NOMO-1 treated with DMSO at 0.1 percent for 48 hours (cell line): ENCODE measurements around the gene NRP1.
"Not testable (repeated sequence)": the region's sequence is repeated elsewhere in the genome, so short reads cannot be mapped to it uniquely, and the experiment has no call there.

Experiments used
- DNase-seq: peaks from one replicate; lab custom pipeline; 2025; ENCODE audit not compliant: unreplicated experiment; lab: John Stamatoyannopoulos, UW

NRP1 gene

DNA sequence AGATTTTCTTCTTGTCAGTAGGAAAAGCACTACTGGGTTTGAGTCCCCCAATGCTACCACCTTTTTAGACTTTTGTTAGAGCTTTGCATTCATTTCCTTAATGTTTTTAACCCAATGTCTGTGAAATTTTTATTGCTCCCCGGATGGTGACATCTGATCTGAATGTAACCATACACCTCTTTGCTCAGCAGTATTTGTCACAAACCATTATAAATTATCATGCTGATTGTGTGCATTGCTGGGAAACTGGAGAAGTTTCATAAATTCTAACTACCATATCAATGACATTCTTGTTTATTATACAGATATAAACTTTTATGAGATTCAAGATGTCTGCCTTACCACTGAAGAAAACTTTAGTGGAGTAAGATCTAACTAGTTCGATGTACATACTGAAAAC, 8.5 kb downstream of the NRP1 start:
- no peak for DNase-seq

DNA sequence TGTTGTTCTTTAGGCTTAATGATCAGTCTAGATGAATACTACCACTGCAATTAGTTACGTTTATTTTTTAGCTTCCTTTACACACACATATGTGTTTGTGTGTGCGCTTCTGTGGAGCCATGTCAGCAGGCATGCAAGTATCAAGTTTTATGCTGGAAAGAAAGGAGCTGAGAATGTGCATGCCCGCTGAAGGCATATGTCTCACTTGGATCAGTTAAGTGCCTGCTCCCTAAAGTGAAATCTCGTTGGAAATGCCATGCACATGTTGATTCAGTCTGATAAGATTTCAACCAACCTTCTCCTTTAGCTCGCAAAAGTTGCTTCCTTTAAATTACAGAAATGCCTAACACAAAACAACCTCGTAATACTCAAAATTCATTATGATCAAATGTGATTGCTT, 10.7 kb downstream of the NRP1 start:
- no peak for DNase-seq

DNA sequence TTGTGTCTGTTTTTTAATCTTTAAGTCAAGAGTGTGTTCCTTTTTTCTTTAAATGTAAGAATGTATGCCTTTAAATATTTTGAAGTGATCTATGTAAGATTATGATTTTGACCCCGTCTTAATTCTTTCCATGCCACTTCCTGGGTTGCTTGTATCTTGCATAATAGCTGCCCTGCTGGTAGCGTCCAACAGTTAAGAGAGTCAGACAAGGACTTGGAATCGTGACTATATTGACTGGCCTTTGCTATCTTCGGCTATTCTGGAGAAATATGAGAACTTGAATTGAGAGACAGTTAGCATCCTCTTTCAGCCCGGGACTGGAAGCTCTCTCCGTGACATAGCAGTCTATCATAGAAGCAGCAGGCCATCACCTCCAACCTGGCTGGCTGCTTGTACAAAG, 13.0 kb downstream of the NRP1 start:
- no peak for DNase-seq

DNA sequence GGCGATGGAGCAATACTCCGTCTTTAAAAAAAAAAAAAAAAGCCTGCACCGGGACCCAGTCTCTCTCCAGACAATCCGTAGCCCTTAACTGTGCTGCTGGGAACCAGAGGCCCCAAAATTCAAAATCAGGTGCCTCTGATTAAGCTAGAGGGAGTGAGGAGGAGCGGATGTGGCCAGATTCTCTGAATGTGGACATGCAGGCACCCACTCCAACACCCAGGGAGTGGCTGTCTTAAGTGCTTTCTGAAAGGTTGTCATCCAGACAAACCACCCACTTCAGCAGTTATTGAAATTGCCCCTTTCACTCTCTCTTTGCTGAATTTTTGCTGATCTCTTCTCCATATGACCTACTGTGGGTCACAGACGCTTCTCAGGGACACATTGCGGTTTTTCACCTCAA, 14.2 kb downstream of the NRP1 start:
- no peak for DNase-seq

DNA sequence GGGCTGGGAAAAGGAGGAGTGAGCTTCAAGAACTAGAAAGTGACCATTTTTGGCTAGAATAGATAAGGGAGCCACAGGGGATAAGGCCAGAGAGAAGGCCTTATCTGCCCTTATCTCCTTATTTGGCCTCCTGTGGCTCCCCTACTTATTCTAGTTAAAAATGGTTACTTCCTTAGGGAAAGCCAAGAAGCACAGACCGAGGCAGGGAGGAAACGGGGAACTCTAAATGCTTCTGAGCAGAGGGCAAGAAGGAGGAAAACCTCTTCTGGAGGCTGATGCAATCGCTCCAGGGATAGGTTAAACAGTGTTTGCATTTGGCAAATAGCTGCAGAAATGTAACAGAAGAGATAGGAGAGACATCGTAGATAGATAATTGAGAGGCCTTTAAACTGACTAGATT, 18.6 kb downstream of the NRP1 start:
- no peak for DNase-seq

DNA sequence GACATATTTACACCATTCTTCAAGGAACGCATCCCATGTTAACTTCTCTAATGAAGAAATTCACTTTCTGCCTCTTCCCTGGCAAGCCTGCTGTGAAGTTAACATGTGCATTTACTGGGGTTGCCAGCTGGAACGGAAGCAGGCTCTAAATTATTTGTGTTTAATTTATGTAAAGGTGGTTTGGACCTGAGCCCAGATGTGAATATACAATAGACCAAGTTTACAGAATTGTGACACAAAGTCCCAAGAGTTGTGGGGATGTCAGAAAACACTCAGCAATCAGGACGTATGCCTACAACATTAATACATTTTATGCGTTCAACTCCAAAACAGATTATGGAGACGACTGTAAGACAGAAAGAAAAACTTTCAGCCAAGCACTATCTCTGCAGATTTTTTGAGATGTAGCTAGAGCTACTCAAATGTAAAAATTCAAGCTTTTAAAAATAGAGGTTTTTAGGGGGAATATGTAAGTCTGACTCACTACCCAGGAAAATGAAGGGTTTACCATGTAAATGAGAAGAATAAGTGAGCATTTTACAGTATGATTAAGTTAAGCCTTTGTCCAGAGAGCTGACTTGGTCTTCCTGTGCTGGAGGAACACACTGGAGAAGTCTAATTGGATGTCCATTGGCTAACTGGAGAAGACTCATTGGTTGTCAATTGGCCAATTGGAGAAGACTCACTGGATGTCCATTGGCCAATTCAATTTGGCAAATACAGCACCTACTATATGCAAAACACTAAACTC, 19.5 kb downstream of the NRP1 start:
- DNase-seq: no peak

DNA sequence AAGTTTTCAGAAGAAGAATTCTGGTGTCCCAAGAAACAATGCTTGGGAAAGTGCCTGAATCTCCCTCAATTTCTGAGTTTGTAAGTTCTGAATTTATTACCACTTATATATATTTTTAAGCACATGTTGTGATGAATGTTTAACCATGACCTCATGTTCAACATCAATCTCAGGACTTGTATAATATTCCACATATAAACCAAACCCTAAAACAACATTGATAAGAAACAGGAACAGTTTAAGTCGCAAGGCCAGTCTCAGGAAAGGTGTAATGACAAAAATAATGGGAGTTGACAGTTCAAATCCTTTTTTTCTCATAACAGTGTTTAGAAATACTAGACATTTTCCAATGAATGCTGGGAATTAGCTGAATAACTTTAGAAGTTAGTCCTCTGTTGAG, 22.8 kb downstream of the NRP1 start:
- DNase-seq: no peak

DNA sequence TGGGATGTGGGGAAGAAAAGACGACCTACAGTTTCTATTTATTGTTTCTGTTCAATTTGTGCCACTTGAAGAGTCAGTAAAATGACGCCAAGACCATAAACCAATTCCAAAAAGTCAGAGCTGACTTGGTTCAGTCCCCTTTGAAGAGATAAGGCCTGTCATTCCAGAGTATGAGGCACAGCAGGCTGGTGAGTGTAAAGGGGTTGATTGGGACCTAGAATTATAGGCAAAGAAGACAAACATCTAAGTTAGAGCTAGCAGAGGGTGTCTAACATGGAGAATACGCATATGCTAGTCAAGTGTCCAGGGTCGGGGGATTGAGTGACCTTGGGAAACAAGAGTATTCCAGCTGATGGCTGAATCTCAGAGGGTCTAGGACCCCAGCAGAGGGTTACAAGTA, 23.6 kb downstream of the NRP1 start:
- DNase-seq: no peak

DNA sequence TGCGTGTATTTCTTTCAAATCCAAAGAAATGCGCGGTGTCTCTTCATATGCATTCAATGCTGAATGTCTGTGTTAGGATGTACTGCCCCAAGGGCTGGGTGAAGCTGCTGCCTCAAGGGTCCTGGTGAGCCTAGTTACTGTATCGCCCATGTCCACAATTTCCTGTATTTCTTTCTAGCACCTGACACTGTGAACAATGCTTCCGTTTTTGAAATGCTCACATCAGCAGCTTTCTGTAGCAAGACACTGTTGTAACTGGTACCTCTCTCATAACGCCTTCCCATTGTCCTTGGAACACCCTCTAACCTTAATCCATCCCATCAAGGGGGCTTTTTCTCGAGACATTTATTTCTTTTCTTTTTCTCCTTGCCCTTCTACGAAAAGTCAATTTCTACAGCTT, 25.1 kb downstream of the NRP1 start:
- no peak for DNase-seq

DNA sequence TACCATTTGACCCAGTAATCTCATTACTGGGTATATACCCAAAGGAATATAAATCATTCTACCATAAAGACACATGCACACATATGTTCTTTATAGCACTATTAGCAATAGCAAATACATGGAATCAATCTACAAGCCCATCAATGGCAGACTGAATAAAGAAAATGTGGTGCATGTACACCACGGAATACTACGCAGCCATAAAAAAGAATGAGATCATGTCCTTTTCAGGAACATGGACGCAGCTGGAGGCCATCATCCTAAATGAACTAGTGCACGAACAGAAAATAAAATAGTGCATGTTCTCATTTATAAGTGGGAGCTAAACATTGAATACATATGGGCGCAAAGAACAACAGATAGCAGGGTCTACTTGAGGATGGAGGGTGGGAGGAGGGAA, 26.6 kb downstream of the NRP1 start:
- DNase-seq: no peak

DNA sequence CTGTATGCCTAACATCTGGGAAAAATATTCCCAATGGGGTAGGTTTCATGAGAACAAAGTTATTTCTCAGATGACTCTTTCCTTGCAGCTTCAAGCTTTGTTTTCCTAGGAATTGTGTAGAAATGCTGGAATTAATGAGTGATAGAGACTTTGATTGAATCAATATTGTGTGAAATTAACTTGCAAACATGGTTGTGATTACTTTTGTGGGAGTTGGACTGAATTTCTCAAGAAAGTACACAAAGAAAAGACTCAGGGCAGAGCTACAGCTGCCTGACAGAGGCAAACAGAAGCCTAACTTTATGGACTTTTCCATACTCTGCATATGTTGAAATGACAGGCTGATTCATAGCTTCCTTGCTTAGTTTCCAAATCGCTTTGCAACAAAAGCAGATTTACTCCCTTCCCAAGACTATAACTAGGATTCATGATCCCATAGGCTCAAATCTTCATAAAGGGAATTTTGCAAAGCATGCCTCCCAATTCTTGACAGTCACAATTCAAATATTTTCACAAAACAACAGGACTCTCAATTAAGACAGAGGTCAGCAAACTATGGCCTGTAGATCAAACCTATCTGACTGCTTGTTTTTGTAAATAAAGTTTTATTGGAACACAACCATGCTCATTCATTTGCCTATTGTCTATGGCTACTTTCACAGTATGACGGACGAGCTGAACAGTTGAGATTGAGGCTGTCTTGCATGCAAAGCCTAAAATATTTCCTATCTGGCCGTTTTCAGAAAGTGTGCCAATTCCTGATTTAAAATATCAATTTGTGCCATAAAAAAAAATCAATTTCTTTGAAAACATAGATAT, 27.6 kb downstream of the NRP1 start:
- no peak for DNase-seq

DNA sequence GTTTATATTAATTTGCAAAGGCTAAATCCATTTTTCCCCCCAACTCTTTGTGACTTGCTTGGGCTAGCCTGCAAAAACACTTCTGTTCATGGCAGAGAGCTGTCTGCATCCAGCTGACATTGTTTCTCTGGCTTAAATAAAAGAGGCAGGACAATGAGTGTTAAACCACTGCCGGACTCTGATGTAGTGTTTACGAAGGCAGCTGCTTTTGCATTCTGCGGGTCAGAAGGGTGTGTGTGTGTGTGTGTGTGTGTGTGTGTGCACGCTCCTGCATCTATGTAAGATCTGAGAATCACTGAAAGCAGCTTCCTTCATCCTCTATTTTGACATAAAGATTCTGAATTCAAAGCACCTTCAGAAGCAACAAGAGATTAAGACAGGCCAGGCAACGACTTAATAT, 28.3 kb downstream of the NRP1 start:
- no peak for DNase-seq

DNA sequence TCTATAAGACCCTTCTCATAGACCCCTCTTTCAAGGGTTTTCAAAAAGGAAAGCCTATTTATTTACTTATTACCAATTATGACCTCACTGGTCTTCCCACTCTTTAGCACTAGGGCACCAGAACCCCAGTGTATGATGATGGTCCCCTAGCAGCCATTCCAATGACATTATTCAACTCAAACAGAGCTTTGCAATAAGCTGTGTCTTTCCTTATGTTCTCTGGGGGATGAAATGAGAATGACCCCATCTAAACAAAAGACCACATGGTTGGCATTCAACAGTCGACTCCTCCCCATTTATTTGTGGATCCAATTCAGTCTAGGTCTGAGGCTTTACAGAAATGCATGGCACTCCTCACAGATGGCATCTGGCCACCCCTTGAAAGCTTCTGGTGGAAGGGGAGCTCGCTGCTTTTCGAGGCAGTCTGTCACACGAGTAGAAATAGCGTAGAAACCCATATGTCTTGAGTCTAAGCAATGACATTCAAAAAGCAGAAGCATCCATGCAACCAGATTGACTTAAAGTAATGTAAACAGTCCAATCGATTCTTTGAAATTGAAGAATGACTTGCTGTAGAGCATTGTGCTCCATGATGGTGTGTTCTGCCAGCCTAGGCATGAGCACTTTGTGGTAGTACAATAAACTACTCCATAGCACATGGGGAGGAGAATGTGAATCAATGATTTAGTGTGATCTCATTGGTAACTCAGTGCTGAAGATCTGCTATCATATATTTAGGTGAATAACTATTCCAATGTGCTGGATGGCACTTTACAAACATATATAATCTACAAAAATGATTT, 29.8 kb downstream of the NRP1 start:
- no peak for DNase-seq

DNA sequence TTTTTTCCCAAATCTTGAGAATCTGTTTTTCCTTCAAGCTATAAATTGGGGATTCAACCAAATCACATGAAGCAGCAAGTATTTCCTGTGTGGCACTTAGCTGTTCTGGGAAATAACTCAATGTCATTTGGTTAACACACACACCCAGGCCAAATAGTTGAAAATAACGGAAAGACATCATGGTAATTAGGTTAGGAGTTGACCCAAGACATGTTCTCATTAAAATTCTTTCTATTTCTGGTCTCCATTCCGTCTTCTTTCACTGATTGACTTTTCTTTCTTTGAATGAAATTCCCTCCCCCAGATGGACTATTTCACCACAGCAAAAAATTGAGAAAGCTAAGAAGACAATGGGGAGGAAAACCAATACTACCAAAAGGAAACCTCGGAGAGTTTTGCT, 30.5 kb downstream of the NRP1 start:
- no peak for DNase-seq

DNA sequence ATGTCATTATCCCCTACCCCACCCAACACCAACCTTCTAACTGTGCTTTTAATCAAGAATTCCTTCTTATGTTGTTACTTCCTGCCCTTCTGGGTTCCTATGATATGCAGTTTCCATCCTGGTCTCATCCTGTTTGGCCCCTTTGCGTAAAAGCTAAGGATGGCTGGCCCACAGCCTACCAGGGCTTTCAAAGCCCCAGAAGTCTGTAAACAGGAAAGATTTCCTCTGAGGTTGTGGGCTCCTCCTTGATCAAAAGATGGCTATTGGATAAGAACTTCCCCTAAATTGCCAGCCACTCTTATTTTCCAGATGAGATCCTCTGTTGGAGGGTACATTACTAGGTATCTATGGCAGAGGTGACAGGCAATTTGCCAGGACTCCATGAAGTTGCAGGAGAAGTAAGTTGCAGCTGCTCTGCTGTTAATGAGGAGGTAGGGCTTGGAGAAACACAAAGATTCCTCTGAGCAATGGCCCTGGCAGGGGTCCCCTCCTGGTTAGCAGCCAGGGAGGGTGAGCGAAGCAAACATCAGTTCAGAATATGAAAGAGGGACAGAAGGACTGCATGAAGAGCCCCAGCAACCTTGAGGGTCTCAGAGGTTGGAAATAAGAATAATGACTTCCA, 32.1 kb downstream of the NRP1 start:
- DNase-seq: no peak

DNA sequence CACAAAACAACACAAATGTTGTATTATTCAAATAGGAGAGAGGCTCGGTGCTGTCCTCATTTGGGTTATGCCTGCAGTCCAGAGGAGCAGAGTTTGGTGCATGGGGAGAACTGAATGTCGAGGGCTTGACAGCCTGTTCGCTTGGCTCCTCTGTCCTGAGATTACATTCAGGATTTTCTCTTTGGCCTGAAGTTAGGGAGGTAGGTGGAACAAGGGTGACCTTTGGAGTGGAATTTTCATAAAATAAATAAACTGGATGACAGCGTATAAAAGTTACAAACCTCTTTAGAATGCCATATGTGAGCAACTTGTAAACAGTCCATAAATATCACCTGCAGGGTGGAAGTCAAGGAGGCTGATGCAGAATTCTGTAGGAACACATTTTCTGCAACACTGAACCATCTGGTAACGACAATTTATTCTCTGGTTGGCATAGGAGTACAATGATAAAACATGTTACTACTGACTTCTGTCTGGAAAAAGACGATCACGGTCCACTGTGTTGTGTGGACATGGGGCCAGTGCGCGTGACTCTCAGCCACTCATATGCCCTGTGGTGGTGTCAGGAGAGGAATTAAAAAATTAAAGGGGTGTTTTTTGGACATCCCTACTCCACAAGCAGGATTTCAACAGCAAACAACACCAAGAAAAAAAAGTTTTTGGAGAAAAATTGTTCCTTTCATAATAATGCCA, 33.2 kb downstream of the NRP1 start:
- no peak for DNase-seq

DNA sequence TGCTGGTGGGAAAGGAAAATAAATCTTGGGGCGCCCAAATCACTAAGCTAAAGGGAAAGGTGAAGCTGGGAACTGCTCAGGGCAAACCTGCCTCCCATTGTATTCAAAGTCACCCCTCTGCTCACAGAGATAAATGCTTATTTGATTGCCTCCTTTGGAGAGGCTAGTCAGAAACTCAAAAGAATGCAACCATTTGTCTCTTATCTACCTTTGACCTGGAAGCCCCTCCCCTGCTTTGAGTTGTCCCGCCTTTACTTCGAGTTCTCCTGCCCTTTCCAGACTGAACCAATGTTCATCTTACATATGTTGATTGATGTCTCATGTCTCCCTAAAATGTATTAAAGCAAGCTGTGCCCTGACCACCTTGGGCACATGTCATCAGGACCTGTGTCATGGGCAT, 33.9 kb downstream of the NRP1 start:
- DNase-seq: not testable (repeated sequence)

DNA sequence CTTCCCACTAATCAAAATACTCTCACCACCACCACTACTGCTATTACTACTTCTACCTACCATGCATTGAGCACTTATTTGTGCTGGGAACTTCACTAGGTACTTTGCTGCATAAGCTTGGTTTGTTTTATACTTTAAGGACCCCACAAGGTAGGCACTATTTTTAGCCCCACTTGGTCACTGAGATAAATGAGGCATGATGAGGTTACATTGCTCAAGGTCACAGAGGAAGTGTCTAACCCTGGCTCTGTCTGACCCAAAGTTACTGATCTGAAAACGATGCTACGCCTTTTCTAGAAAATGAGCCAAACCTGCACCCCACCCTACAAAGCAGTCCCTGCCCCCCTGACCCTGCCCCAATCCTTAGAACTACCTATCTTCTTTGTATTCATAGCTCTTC, 35.6 kb downstream of the NRP1 start:
- DNase-seq: no peak

DNA sequence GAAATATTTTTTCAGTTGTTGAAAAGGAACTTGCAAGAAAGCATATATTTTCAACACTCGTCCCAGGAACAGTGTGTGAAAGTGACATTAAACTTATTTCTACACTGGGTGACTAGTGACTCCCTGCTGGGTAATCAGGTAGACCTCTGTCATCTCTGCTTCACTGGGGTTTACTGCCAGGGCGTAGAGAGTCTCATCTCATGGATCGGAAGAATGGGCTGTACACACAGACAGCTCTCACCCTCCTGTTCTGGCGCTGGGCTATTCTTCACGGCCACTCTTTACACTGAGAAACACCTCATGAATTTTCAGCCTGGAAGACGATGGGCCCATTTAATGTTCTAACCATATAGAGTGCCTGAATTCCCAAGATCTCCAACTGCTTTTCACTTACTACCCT, 36.4 kb downstream of the NRP1 start:
- no peak for DNase-seq

DNA sequence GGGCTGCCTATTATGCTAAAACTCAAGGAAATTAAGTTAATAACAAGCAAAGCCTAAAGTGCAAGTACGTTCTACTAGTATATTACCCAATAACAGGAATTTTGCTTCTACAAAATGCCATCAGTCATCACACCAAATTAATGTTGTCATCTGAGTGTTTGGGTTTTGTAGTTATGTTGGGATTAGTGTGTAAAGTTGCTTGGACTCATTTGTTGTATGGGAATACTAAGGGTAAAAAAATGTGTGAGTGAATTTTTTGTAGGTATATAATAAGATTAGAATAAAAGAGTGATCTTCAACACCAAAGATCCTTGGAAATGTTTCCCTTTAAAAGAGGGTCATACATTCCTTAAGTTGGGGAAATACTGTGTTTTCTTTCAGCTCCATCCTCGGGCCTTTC, 38.6 kb downstream of the NRP1 start:
- no peak for DNase-seq
